Ascending aorta (tissue), 2 donors: ENCODE measurements around the gene HIP1. TPM values are rescaled to one million over a fixed set of nuclear protein-coding genes. Genes with fewer than 3 reads are reported as not detected.
A peak's percentile ranks its signal among the peaks of the same experiment; 100 is the strongest.
"Not testable (repeated sequence)": the region's sequence is repeated elsewhere in the genome, so short reads cannot be mapped to it uniquely, and the experiment has no call there.

Experiments
- DNase-seq, 2 donors: peaks; one replicate each; pipeline ENCODE4 v3.0.0-alpha.2; 2019; ENCODE audit warnings: low spot score in 2 of 2
- H3K27ac ChIP-seq, 2 donors: fragments of 200-600 bp; sonication (generic); one replicate each; pipeline ENCODE4 v1.5.1; 2016 to 2017; ENCODE audit warnings: mild to moderate bottlenecking in 1 of 2
- H3K27me3 ChIP-seq: fragments of 200-600 bp; sonication (generic); one replicate; pipeline ENCODE4 v1.5.1; 2017
- H3K36me3 ChIP-seq, 2 donors: fragments of 200-600 bp; sonication (generic); one replicate each; pipeline ENCODE4 v1.5.1; 2016
- H3K4me1 ChIP-seq, 2 donors: fragments of 200-600 bp; sonication (generic); one replicate each; pipeline ENCODE4 v1.5.1; 2016 to 2017; ENCODE audit warnings: mild to moderate bottlenecking in 1 of 2
- H3K4me3 ChIP-seq, 2 donors: fragments of 200-600 bp; sonication (generic); one replicate each; pipeline ENCODE4 v1.5.1; 2016 to 2017; ENCODE audit warnings: mild to moderate bottlenecking in 1 of 2
- H3K9me3 ChIP-seq, 2 donors: fragments of 200-600 bp; sonication (generic); one replicate each; pipeline ENCODE4 v1.5.1; 2016
- intact Hi-C: fragments of 100-400 bp; cut with DNase I; formaldehyde crosslinking; loops from one replicate; pipeline ENCODE4 v1.15.1; 2023
- total RNA-seq: library from RNA; depleted of rRNA; stranded (reverse); fragments of >200 nt; gene quantifications from one replicate; pipeline ENCODE4 v1.1.0, GENCODE V29; 2016
- TF ChIP-seq, protein P1 (sequence below), 3 experiments: fragments of 200-600 bp in 2 of 3; fragments of 450-650 bp in 1 of 3; sonication (generic) in 2 of 3; IDR thresholded peaks; one replicate each; pipeline ENCODE4 v1.5.1; 2016 to 2019; ENCODE audit warnings: antibody characterized with exemption in 3 of 3, mild to moderate bottlenecking in 1 of 3, moderate library complexity in 1 of 3

The HIP1 gene
- total RNA-seq, 1 donor from 2014 or later = 47.5 TPM

DNA sequence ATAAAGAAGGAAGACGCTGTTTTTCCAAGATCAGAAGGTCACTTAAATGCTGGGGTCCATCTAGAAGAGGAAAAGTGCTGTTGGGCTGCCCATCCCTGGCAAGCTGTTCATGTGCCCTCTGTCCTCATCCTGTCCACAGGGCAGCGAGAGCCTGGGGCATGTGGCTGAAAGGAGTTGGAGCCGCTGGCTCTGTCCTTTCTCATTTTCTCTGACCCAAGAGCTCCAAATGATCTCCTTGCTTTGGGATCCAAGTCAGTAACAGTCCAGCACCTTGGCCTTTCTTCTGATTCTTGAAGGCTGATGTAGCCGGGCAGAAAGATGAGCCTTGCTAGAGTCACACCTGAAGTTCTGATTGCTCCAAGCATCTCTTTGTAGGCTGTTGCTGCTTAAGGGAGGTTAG lies 202.2 kb downstream of the HIP1 start:
- no peak for DNase-seq
- Histone ChIP-seq H3K27ac (no peak overlapping the region), H3K27me3 (no peaks in the 10 kb centered on the region), H3K4me1 (no peaks in the 10 kb centered on the region), H3K36me3 (peaks cover 51 to 66% of the 10 kb centered on the region in 2 donors), H3K9me3 (no peaks in the 10 kb centered on the region), H3K4me3 (no peak overlapping the region)
- intact Hi-C loops = no loop called here
- TF ChIP-seq, protein P1, sequence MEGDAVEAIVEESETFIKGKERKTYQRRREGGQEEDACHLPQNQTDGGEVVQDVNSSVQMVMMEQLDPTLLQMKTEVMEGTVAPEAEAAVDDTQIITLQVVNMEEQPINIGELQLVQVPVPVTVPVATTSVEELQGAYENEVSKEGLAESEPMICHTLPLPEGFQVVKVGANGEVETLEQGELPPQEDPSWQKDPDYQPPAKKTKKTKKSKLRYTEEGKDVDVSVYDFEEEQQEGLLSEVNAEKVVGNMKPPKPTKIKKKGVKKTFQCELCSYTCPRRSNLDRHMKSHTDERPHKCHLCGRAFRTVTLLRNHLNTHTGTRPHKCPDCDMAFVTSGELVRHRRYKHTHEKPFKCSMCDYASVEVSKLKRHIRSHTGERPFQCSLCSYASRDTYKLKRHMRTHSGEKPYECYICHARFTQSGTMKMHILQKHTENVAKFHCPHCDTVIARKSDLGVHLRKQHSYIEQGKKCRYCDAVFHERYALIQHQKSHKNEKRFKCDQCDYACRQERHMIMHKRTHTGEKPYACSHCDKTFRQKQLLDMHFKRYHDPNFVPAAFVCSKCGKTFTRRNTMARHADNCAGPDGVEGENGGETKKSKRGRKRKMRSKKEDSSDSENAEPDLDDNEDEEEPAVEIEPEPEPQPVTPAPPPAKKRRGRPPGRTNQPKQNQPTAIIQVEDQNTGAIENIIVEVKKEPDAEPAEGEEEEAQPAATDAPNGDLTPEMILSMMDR (IDR thresholded peaks at IDR 0.05) = no peak

DNA sequence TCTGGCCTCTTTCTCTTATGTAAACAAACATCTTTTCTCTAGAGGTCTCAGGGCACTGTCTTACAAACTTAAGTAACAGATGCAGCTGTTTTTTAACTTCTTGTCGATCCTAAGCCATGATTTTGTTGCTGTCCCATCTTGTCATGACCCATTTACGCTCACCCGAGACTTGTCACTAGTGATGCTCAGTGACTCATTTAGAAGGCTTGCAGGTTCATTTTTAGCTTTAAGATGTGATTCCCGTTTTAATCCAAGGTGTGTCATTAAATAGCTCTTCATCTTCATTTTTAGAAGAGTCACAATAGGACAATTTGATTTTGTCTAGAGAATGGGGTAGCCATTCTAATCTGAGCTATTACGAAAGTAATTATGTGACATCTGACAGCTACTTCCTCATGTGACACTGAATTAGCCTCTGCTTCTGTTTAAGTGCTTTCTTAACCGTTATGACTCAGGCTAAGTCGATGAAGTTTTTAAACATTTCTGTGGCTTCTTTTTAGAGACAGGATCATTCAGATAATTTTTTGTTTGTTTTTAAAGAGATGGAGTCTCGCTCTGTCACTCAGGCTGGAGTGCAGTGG lies 203.9 kb downstream of the HIP1 start:
- DNase-seq = no peak
- TF ChIP-seq, protein P1 (IDR thresholded peaks at IDR 0.05) = no peak
- Histone ChIP-seq H3K27me3 (no peaks in the 10 kb centered on the region), H3K4me3 (no peak overlapping the region), H3K4me1 (no peaks in the 10 kb centered on the region), H3K36me3 (peaks cover 39 to 49% of the 10 kb centered on the region in 2 donors), H3K27ac (no peak overlapping the region), H3K9me3 (no peaks in the 10 kb centered on the region)
- intact Hi-C loops = no loop called here

DNA sequence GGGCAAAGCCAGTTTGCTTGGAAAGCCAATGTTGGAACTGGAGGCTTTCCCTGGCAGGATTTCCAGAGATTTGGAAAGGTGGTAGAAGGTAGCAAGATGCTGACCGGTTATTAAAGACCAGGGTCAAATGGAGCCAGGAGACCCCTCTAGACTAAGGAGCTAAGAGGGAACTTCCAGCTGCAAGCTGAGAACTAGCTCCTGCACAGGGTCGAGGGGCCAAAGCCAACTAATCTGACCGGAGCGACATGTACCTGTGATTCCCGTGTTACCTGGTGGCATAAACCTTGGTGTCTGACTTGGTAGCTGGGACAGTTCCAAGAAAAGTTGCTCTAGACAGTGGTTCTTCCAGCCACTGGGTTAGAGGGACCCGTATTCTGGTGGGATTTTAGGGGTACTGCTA lies 204.8 kb downstream of the HIP1 start:
- no peak overlapping the region for H3K27ac ChIP-seq
- DNase-seq = no peak
- H3K4me3 ChIP-seq = no peak overlapping the region
- intact Hi-C loops = no loop called here
- TF ChIP-seq, protein P1 (IDR thresholded peaks at IDR 0.05) = no peak
- H3K36me3 ChIP-seq = peaks cover 30 to 40% of the 10 kb centered on the region in 2 donors
- no peaks in the 10 kb centered on the region for H3K4me1 ChIP-seq
- no peaks in the 10 kb centered on the region for H3K27me3 ChIP-seq
- H3K9me3 ChIP-seq = no peaks in the 10 kb centered on the region

DNA sequence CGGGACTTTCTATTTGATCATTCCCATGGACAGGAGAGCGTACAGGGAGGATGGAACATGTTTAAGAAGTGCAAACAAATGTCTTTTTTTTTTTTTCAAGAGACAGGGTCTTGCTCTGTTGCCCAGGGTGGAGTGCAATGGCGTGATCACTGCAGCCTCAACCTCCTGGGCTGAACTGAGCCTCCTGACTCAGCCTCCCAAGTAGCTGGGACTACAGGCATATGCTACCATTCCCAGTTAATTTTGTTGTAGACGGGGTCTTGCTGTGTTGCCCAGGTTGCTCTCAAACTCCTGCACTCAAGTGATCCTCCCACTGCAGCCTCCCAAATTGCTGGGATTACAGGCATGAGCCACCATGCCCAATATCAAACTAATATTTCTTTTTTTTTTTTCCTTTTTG lies 206.1 kb downstream of the HIP1 start:
- H3K27me3 ChIP-seq = no peaks in the 10 kb centered on the region
- H3K27ac ChIP-seq = no peak overlapping the region
- intact Hi-C loops = no loop called here
- no peaks in the 10 kb centered on the region for H3K4me1 ChIP-seq
- H3K4me3 ChIP-seq = no peak overlapping the region
- DNase-seq = no peak
- H3K9me3 ChIP-seq = no peaks in the 10 kb centered on the region
- H3K36me3 ChIP-seq = peaks cover 21 to 30% of the 10 kb centered on the region in 2 donors
- TF ChIP-seq, protein P1 (IDR thresholded peaks at IDR 0.05) = no peak

DNA sequence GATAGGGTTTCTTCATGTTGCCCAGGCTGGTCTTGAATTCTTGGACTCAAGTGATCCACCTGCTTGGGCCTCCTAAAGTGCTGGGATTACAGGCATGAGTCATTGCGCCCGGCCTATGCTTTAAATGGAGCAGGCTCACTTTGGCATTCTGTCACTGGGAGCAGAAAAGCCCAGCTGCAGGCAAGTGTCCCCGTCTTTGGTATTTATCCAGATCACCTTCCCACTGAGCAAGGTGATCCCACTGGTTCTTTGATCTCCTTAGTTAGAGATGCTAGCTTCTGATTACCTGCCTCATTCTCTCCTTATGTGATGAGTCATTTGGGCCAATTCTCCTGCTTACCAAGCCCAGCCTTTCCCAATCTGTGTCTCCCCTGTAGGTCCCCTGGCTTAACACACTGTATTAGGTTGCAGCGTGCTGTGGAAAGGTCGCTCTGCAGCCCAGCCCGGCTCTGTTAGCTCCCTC lies 207.4 kb downstream of the HIP1 start:
- H3K4me1 ChIP-seq = peaks cover 3 to 7% of the 10 kb centered on the region in 2 donors
- TF ChIP-seq, protein P1 (IDR thresholded peaks at IDR 0.05) = no peak
- no peaks in the 10 kb centered on the region for H3K27me3 ChIP-seq
- no peak overlapping the region for H3K4me3 ChIP-seq
- H3K36me3 ChIP-seq = peaks cover 9 to 17% of the 10 kb centered on the region in 2 donors
- no peak overlapping the region for H3K27ac ChIP-seq
- no peak for DNase-seq
- no peaks in the 10 kb centered on the region for H3K9me3 ChIP-seq
- intact Hi-C loops = no loop called here

DNA sequence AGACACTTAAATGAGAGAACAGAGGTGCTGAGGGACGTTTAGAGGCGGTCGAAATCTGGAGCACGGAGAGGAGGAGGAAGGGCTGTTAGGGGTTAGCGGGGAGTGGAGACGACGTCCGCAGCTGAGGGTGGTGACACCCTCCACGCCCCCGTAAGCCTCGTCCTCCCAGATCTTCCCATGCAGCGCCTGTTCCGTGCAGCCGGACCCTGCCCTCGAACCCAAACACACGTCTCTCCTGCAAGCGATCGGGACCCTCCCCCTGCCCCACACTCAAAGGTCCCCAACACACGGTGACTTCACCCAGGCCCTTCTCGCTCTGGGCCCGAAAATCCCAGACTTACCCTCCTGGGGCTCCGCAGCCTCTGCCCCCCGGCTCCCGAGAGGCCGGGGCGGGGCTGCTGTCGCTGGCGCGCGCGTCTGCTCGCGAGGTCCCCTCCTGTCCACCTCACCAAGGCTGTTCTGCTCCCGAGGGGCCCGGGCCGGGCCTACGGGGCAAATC lies 211.5 kb downstream of the HIP1 start:
- DNase-seq, H3K27me3 ChIP-seq, H3K4me1 ChIP-seq, H3K9me3 ChIP-seq: not testable (repeated sequence)
- intact Hi-C loops = loop anchor here (10.0 kb wide), 1 partner anchor 238 kb away; no protein-coding TSS in a partner anchor
- H3K4me3 ChIP-seq = peak overlapping the region; percentile 70 to 86
- peak overlapping the region; percentile 73 to 91 for H3K27ac ChIP-seq
- peaks cover 17 to 28% of the 10 kb centered on the region in 2 donors for H3K36me3 ChIP-seq

DNA sequence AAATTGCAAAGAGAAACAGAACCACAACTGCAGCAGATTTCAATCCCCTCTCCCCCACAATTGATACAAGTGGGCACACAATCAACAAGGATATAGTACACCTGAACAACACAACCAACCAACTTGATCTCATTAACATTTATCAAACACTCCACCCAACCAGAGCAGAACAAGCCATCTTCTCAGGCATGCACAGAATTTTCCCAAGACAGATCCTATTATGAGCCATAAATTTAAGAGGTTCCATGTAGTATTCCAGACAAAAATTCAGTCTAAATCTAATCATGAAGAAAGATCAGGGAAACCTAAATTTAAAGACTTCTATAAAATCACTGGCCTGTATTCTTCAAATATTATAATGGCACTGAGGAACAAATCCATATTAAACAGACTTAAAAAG lies 217.0 kb downstream of the HIP1 start:
- not testable (repeated sequence) for H3K4me1 ChIP-seq, DNase-seq, H3K27me3 ChIP-seq, H3K27ac ChIP-seq, H3K4me3 ChIP-seq, H3K9me3 ChIP-seq
- peaks cover 27 to 43% of the 10 kb centered on the region in 2 donors for H3K36me3 ChIP-seq
- intact Hi-C loops = loop anchor here (10.0 kb wide), 1 partner anchor 243 kb away; no protein-coding TSS in a partner anchor

DNA sequence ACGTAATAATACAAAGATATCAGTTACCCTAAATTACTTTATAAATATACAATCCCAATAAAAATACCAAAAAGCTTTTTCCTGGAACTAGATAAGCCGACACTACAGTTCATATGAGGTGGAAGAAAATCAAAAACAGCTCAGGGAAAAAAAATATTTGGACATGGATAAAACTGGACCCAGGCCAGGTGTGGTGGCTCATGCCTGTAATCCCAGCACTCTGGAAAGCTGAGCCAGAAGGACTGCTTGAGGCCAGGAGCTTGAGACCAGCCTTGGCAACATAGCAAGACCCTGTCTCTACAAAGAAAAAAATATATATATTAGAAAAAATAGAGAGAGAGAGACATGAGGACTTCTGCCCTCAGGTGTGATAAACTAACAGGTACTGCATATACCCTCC lies 219.9 kb downstream of the HIP1 start:
- intact Hi-C loops, DNase-seq: not testable (repeated sequence)
- H3K36me3 ChIP-seq = peaks cover 18 to 36% of the 10 kb centered on the region in 2 donors

DNA sequence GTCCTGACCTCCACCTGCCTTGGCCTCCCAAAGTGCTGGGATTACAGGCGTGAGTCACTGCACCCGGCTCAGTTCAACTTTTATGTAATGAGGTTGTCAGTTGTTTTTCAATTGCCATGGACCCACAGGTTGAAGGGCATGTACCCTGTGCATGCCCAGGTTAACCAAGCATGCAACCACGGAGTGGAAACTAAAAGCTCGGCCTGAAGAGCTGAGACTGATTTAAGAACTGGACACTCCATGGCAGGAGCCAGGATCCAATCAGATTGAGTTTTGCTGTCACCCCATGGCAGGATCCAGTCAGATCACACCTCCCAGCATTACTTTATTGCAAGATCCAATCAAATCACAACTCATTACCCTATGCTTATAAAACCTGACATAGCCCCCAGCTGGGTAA lies 229.7 kb downstream of the HIP1 start:
- DNase-seq, H3K27me3 ChIP-seq, H3K4me1 ChIP-seq, H3K27ac ChIP-seq, H3K36me3 ChIP-seq, H3K4me3 ChIP-seq, H3K9me3 ChIP-seq, intact Hi-C loops: not testable (repeated sequence)

More for the DNA sequence above, 219.9 kb downstream of the HIP1 start:
- not testable (repeated sequence) for H3K27me3 ChIP-seq, H3K4me1 ChIP-seq, H3K9me3 ChIP-seq, H3K27ac ChIP-seq, H3K4me3 ChIP-seq
